Pancreas (tissue), 10 donors: Measurements from ENCODE around the gene EVC2. TPM values are rescaled to one million over a fixed set of nuclear protein-coding genes. Genes with fewer than 3 reads are reported as not detected.

ENCODE experiments used
- ATAC-seq, 4 donors: fragments of 200-7000 bp; cut with Tn5 transposase; one replicate each; pipeline versions ENCODE4 v1.8.0 to v1.9.1; 2020; ENCODE audit warnings: mild to moderate bottlenecking in 4 of 4, moderate library complexity in 4 of 4
- DNase-seq, 6 donors: peaks; one replicate each; pipeline ENCODE4 v3.0.0-alpha.2; 2020
- FAIRE-seq: peaks from 2 replicates; lab custom pipeline; 2012; peaks lifted over from hg19 to GRCh38; lab: Jason Lieb, UNC
- H3K27ac ChIP-seq, 4 donors: fragments of 200-600 bp; sonication (generic); 1 replicate in 3 of 4; 2 replicates in 1 of 4; pipeline versions ENCODE4 v1.5.0 to v1.8.0; 2020
- H3K27me3 ChIP-seq, 4 donors: fragments of 200-600 bp; one replicate each; pipeline ENCODE4 v1.8.0; 2021
- H3K36me3 ChIP-seq, 3 donors: fragments of 200-600 bp; sonication (generic) in 1 of 3; one replicate each; pipeline versions ENCODE4 v1.5.0 to v1.8.0; 2020 to 2021
- H3K4me1 ChIP-seq, 3 donors: fragments of 200-600 bp; one replicate each; pipeline ENCODE4 v1.8.0; 2021
- H3K4me3 ChIP-seq, 4 donors: fragments of 200-600 bp; sonication (generic) in 2 of 4; one replicate each; pipeline versions ENCODE4 v1.5.0 to v1.8.0; 2020 to 2021
- H3K9me3 ChIP-seq, 4 donors: fragments of 200-600 bp; one replicate each; pipeline ENCODE4 v1.8.0; 2021
- CTCF ChIP-seq, 4 donors: fragments of 200-600 bp; sonication (generic) in 3 of 4; IDR thresholded peaks; one replicate each; pipeline versions ENCODE4 v1.5.0 to v1.8.0; 2021; ENCODE audit warnings: antibody characterized with exemption in 4 of 4
- WGBS, 2 donors: extraction: QIAGEN DNeasy Blood & Tissue Kit; methylation state at CpG; one replicate each; pipeline ENCODE4 v1.1.7; 2013; 5-methylcytosine and 5-hydroxymethylcytosine counted together
- intact Hi-C, 3 donors: fragments of 100-400 bp; cut with DNase I; formaldehyde crosslinking; loops; one replicate each; pipeline versions ENCODE4 v1.11.1 to v1.14.2; 2022
- polyA plus RNA-seq, 2 donors: library from polyadenylated mRNA; stranded (reverse); fragments of 200-250 nt; gene quantifications; one replicate each; pipeline ENCODE4 v1.2.3, GENCODE V29; 2013
- total RNA-seq, 6 donors: library from RNA; stranded (reverse); fragmentation: NEBNext Ultra II Directional in 4 of 6; extraction: Animal tissue kit (Norgen Biotek cat#: 25700) in 4 of 6; gene quantifications; one replicate each; pipeline versions ENCODE4 v1.2.1 to v1.2.4, GENCODE V29; 2021 to 2023
- donor health status: healthy with polysubstance abuse.
- donor health status: DM: no; HTN: no; CAD: no; lungs with moderate emphysema.
- donor health status: DM: no; HTN: no; CAD: no.
- donor health status: control.
- donor health status: control.
- donor health status: Bipolar disorder and iron deficiency.
- donor health status: DM: yes; HTN: yes; CAD: no.
- donor health status: DM: no; HTN: no; CAD: no.
- donor health status: DM: no; HTN: no; CAD: no.
- donor health status: DM: yes; HTN: yes; CAD: no.

Gene EVC2
- total and polyA plus RNA-seq, 8 donors = 1.2 to 4.2 (median 1.9) TPM

- no peak for TF ChIP-seq CTCF (IDR thresholded peaks at IDR 0.05)
- Histone ChIP-seq H3K4me1 (no peaks in the 10 kb centered on the region), H3K4me3 (no peak overlapping the region), H3K27me3 (no peaks in the 10 kb centered on the region), H3K27ac (no peak overlapping the region), H3K9me3 (no peaks in the 10 kb centered on the region), H3K36me3 (no peaks in the 10 kb centered on the region)
- ATAC-seq = no peak
- DNase-seq = no peak
- intact Hi-C loops = no loop called here
- no peak for FAIRE-seq
- 87 to 95% methylated on average over 2 of the region's 2 CpGs for WGBS, 2 donors
Observed at GRCh38 chr4:5532100-5532499, 176.3 kb downstream of the EVC2 start.

GRCh38 chr4:5528031-5528436 lies 180.3 kb downstream of the EVC2 start:
- Histone ChIP-seq H3K27me3 (no peaks in the 10 kb centered on the region), H3K4me1 (peaks cover 0 to 6% (median 0%) of the 10 kb centered on the region in 3 donors), H3K27ac (no peak overlapping the region), H3K9me3 (no peaks in the 10 kb centered on the region), H3K36me3 (no peaks in the 10 kb centered on the region), H3K4me3 (no peak overlapping the region)
- no peak for TF ChIP-seq CTCF (IDR thresholded peaks at IDR 0.05)
- FAIRE-seq = no peak
- ATAC-seq = no peak
- WGBS, 2 donors = 89 to 95% methylated on average over 4 of the region's 4 CpGs
- no peak for DNase-seq
- intact Hi-C loops = no loop called here

- Histone ChIP-seq H3K9me3 (no peaks in the 10 kb centered on the region), H3K4me1 (peaks cover 0 to 6% (median 0%) of the 10 kb centered on the region in 3 donors), H3K4me3 (no peak overlapping the region), H3K36me3 (no peaks in the 10 kb centered on the region), H3K27me3 (no peaks in the 10 kb centered on the region), H3K27ac (no peak overlapping the region)
- 34 to 67% methylated on average over 3 of the region's 3 CpGs for WGBS, 2 donors
- FAIRE-seq (no peak), ATAC-seq (no peak), DNase-seq (no peak)
- intact Hi-C loops = no loop called here
- no peak for TF ChIP-seq CTCF (IDR thresholded peaks at IDR 0.05)
Observed at GRCh38 chr4:5527211-5527610, 181.1 kb downstream of the EVC2 start.

- ATAC-seq = peak in 1 of 4 donors; percentile 28
- no peak for DNase-seq
Observed at GRCh38 chr4:5526080-5526846, 182.1 kb downstream of the EVC2 start.

More at GRCh38 chr4:5526080-5526846, 182.1 kb downstream of the EVC2 start:
- FAIRE-seq = no peak
- WGBS, 2 donors = 49 to 50% methylated on average over 3 of the region's 3 CpGs
- Histone ChIP-seq H3K4me1 (peaks cover 0 to 6% (median 0%) of the 10 kb centered on the region in 3 donors), H3K36me3 (no peaks in the 10 kb centered on the region), H3K9me3 (no peaks in the 10 kb centered on the region), H3K4me3 (no peak overlapping the region), H3K27ac (peak overlapping the region in 2 of 4 donors; percentile 7 to 23), H3K27me3 (no peaks in the 10 kb centered on the region)
- no peak for TF ChIP-seq CTCF (IDR thresholded peaks at IDR 0.05)
- intact Hi-C loops = no loop called here
